Measurements from ENCODE around the gene ZNF830.

DNA sequence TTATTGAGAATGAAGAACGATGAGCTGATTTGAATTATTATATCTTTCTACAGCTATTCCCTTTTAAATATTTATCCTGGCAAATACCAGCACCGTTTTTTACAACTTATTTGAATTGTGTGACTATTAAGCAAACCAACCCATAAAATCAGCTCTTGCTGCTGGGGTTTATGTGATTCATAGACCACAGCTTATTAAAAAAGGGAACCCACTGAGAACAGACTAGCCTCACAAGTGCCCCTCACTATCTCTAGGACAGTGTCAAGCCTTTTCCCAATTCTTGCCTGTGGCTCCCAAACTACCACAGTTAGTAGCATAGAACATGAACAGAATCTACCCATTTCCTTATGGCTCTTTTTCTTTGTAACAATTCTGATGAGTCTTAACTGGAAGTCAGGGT is 12.8 kb downstream of the ZNF830 start:
- TF ChIP-seq, protein P1, sequence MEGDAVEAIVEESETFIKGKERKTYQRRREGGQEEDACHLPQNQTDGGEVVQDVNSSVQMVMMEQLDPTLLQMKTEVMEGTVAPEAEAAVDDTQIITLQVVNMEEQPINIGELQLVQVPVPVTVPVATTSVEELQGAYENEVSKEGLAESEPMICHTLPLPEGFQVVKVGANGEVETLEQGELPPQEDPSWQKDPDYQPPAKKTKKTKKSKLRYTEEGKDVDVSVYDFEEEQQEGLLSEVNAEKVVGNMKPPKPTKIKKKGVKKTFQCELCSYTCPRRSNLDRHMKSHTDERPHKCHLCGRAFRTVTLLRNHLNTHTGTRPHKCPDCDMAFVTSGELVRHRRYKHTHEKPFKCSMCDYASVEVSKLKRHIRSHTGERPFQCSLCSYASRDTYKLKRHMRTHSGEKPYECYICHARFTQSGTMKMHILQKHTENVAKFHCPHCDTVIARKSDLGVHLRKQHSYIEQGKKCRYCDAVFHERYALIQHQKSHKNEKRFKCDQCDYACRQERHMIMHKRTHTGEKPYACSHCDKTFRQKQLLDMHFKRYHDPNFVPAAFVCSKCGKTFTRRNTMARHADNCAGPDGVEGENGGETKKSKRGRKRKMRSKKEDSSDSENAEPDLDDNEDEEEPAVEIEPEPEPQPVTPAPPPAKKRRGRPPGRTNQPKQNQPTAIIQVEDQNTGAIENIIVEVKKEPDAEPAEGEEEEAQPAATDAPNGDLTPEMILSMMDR (IDR thresholded peaks at IDR 0.05) = no peak
- no peak for TF ChIP-seq POLR2A (IDR thresholded peaks at IDR 0.05)
- no peak for TF ChIP-seq EP300 (IDR thresholded peaks at IDR 0.05)

All from tibial nerve (tissue), 4 donors.